ENCODE results near the gene LRRC75B.
"Not testable (repeated sequence)": the region's sequence is repeated elsewhere in the genome, so short reads cannot be mapped to it uniquely, and the experiment has no call there.

- not testable (repeated sequence) for TF ChIP-seq CTCF (IDR thresholded peaks at IDR 0.05 in 2 of 3, conservative IDR thresholded peaks at IDR 0.05 in 1 of 3; ENCODE audit: borderline replicate concordance in 1 of 3, insufficient read depth in 1 of 3, low read depth in 2 of 3, low read length in 2 of 3); POLR2AphosphoS5 (IDR thresholded peaks at IDR 0.05; ENCODE audit: low read depth, low read length); POLR2A (IDR thresholded peaks at IDR 0.05; ENCODE audit: borderline replicate concordance, extremely low read depth, insufficient read depth, insufficient read length); ZNF274 (IDR thresholded peaks at IDR 0.05; ENCODE audit: low read depth, low read length); EZH2phosphoT487 (IDR thresholded peaks at IDR 0.05; ENCODE audit: borderline replicate concordance); MAX (IDR thresholded peaks at IDR 0.05); ZFX (IDR thresholded peaks at IDR 0.05); SP1 (IDR thresholded peaks at IDR 0.05; ENCODE audit: low read depth)
- TF ChIP-seq, protein P1, sequence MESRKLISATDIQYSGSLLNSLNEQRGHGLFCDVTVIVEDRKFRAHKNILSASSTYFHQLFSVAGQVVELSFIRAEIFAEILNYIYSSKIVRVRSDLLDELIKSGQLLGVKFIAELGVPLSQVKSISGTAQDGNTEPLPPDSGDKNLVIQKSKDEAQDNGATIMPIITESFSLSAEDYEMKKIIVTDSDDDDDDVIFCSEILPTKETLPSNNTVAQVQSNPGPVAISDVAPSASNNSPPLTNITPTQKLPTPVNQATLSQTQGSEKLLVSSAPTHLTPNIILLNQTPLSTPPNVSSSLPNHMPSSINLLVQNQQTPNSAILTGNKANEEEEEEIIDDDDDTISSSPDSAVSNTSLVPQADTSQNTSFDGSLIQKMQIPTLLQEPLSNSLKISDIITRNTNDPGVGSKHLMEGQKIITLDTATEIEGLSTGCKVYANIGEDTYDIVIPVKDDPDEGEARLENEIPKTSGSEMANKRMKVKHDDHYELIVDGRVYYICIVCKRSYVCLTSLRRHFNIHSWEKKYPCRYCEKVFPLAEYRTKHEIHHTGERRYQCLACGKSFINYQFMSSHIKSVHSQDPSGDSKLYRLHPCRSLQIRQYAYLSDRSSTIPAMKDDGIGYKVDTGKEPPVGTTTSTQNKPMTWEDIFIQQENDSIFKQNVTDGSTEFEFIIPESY (IDR thresholded peaks at IDR 0.05; ENCODE audit: extremely low read depth, insufficient replicate concordance, low read length), result not testable (repeated sequence)
- TF ChIP-seq, protein P2, sequence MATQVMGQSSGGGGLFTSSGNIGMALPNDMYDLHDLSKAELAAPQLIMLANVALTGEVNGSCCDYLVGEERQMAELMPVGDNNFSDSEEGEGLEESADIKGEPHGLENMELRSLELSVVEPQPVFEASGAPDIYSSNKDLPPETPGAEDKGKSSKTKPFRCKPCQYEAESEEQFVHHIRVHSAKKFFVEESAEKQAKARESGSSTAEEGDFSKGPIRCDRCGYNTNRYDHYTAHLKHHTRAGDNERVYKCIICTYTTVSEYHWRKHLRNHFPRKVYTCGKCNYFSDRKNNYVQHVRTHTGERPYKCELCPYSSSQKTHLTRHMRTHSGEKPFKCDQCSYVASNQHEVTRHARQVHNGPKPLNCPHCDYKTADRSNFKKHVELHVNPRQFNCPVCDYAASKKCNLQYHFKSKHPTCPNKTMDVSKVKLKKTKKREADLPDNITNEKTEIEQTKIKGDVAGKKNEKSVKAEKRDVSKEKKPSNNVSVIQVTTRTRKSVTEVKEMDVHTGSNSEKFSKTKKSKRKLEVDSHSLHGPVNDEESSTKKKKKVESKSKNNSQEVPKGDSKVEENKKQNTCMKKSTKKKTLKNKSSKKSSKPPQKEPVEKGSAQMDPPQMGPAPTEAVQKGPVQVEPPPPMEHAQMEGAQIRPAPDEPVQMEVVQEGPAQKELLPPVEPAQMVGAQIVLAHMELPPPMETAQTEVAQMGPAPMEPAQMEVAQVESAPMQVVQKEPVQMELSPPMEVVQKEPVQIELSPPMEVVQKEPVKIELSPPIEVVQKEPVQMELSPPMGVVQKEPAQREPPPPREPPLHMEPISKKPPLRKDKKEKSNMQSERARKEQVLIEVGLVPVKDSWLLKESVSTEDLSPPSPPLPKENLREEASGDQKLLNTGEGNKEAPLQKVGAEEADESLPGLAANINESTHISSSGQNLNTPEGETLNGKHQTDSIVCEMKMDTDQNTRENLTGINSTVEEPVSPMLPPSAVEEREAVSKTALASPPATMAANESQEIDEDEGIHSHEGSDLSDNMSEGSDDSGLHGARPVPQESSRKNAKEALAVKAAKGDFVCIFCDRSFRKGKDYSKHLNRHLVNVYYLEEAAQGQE (IDR thresholded peaks at IDR 0.05; ENCODE audit: low read depth), result not testable (repeated sequence)
Measured at GRCh38 chr22:24627911-24628310, 35.0 kb upstream of the LRRC75B start.
